MG63 (cell line): ENCODE results near the gene PKHD1. TPM values are rescaled to one million over a fixed set of nuclear protein-coding genes. Genes with fewer than 3 reads are reported as not detected.

ENCODE experiments used
- DNase-seq: peaks from one replicate; pipeline ENCODE4 v3.0.0-alpha.2; 2020
- H3K27me3 ChIP-seq: fragments of 250-450 bp; sonication (Bioruptor Pico); 2 replicates; pipeline ENCODE4 v1.5.1; 2020; ENCODE audit warnings: mild to moderate bottlenecking, moderate library complexity
- H3K36me3 ChIP-seq: fragments of 250-450 bp; sonication (Bioruptor Pico); 2 replicates; pipeline ENCODE4 v1.5.1; 2020; ENCODE audit warnings: mild to moderate bottlenecking, moderate library complexity
- H3K4me3 ChIP-seq: fragments of 250-450 bp; sonication (Bioruptor Pico); 2 replicates; pipeline ENCODE4 v1.5.1; 2020; ENCODE audit warnings: mild to moderate bottlenecking, moderate library complexity
- H3K9me3 ChIP-seq: fragments of 250-450 bp; sonication (Bioruptor Pico); 2 replicates; pipeline ENCODE4 v1.5.1; 2020; ENCODE audit warnings: mild to moderate bottlenecking, moderate library complexity
- total RNA-seq: library from RNA; depleted of rRNA; stranded (reverse); fragments of >200 nt; shearing (Covaris generic); gene quantifications from 2 replicates; pipeline ENCODE4 v1.2.3, GENCODE V29; 2014; ENCODE audit warnings: low replicate concordance

PKHD1 gene
- total RNA-seq, 1 experiment from 2014 or later: not detected

- H3K36me3 ChIP-seq: no peaks in the 10 kb centered on the region
- DNase-seq: no peak
- H3K27me3 ChIP-seq: peaks cover 79% of the 10 kb centered on the region
Measured at GRCh38 chr6:52074155-52074554, 13.3 kb downstream of the PKHD1 start.

GRCh38 chr6:52065621-52066020 is 21.8 kb downstream of the PKHD1 start:
- no peaks in the 10 kb centered on the region for H3K36me3 ChIP-seq
- peaks cover 37% of the 10 kb centered on the region for H3K27me3 ChIP-seq
- no peak for DNase-seq
- H3K4me3 ChIP-seq: no peak overlapping the region
- no peaks in the 10 kb centered on the region for H3K9me3 ChIP-seq

More at GRCh38 chr6:52074155-52074554, 13.3 kb downstream of the PKHD1 start:
- Histone ChIP-seq H3K9me3 (no peaks in the 10 kb centered on the region), H3K4me3 (no peak overlapping the region)

- peak; percentile 81 for DNase-seq
- Histone ChIP-seq H3K4me3 (no peak overlapping the region), H3K9me3 (no peaks in the 10 kb centered on the region), H3K36me3 (no peaks in the 10 kb centered on the region), H3K27me3 (peaks cover 39% of the 10 kb centered on the region)
Measured at GRCh38 chr6:52063584-52064344, 23.6 kb downstream of the PKHD1 start.

GRCh38 chr6:52061481-52061880 is 25.9 kb downstream of the PKHD1 start:
- H3K36me3 ChIP-seq: no peaks in the 10 kb centered on the region
- no peaks in the 10 kb centered on the region for H3K9me3 ChIP-seq
- H3K27me3 ChIP-seq: peaks cover 50% of the 10 kb centered on the region
- H3K4me3 ChIP-seq: no peak overlapping the region
- no peak for DNase-seq

GRCh38 chr6:52059821-52060220 is 27.6 kb downstream of the PKHD1 start:
- Histone ChIP-seq H3K36me3 (no peaks in the 10 kb centered on the region), H3K27me3 (peaks cover 66% of the 10 kb centered on the region), H3K9me3 (no peaks in the 10 kb centered on the region), H3K4me3 (no peak overlapping the region)
- DNase-seq: no peak

- Histone ChIP-seq H3K4me3 (no peak overlapping the region), H3K27me3 (peaks cover 85% of the 10 kb centered on the region), H3K36me3 (no peaks in the 10 kb centered on the region), H3K9me3 (no peaks in the 10 kb centered on the region)
- DNase-seq: no peak
Measured at GRCh38 chr6:52055451-52055850, 32.0 kb downstream of the PKHD1 start.

- H3K36me3 ChIP-seq: no peaks in the 10 kb centered on the region
Measured at GRCh38 chr6:52053038-52053695, 34.2 kb downstream of the PKHD1 start.

GRCh38 chr6:52050051-52050405 is 37.4 kb downstream of the PKHD1 start:
- no peak for DNase-seq
- Histone ChIP-seq H3K36me3 (no peaks in the 10 kb centered on the region), H3K9me3 (no peaks in the 10 kb centered on the region), H3K4me3 (no peak overlapping the region), H3K27me3 (peaks cover 68% of the 10 kb centered on the region)

More at GRCh38 chr6:52053038-52053695, 34.2 kb downstream of the PKHD1 start:
- H3K27me3 ChIP-seq: peaks cover 85% of the 10 kb centered on the region
- DNase-seq: no peak
- no peak overlapping the region for H3K4me3 ChIP-seq
- no peaks in the 10 kb centered on the region for H3K9me3 ChIP-seq

GRCh38 chr6:52049252-52050050 is 38.0 kb downstream of the PKHD1 start:
- Histone ChIP-seq H3K4me3 (no peak overlapping the region), H3K27me3 (peaks cover 69% of the 10 kb centered on the region), H3K36me3 (no peaks in the 10 kb centered on the region), H3K9me3 (no peaks in the 10 kb centered on the region)
- DNase-seq: no peak

- Histone ChIP-seq H3K27me3 (peaks cover 71% of the 10 kb centered on the region), H3K4me3 (no peak overlapping the region), H3K9me3 (no peaks in the 10 kb centered on the region), H3K36me3 (no peaks in the 10 kb centered on the region)
- peak; percentile 56 for DNase-seq
Measured at GRCh38 chr6:52046456-52046855, 41.0 kb downstream of the PKHD1 start.

- H3K36me3 ChIP-seq: no peaks in the 10 kb centered on the region
- H3K9me3 ChIP-seq: no peaks in the 10 kb centered on the region
- H3K27me3 ChIP-seq: peaks cover 61% of the 10 kb centered on the region
- no peak overlapping the region for H3K4me3 ChIP-seq
- no peak for DNase-seq
Measured at GRCh38 chr6:52045481-52045880, 41.9 kb downstream of the PKHD1 start.

GRCh38 chr6:52045033-52045432 is 42.4 kb downstream of the PKHD1 start:
- no peak for DNase-seq
- H3K9me3 ChIP-seq: no peaks in the 10 kb centered on the region
- H3K4me3 ChIP-seq: no peak overlapping the region
- H3K36me3 ChIP-seq: no peaks in the 10 kb centered on the region
- peaks cover 56% of the 10 kb centered on the region for H3K27me3 ChIP-seq

GRCh38 chr6:52042141-52042885 is 45.1 kb downstream of the PKHD1 start:
- Histone ChIP-seq H3K36me3 (no peaks in the 10 kb centered on the region), H3K9me3 (no peaks in the 10 kb centered on the region), H3K4me3 (no peak overlapping the region), H3K27me3 (peaks cover 62% of the 10 kb centered on the region)
- no peak for DNase-seq

- Histone ChIP-seq H3K4me3 (no peak overlapping the region), H3K27me3 (peaks cover 61% of the 10 kb centered on the region), H3K36me3 (no peaks in the 10 kb centered on the region), H3K9me3 (no peaks in the 10 kb centered on the region)
- DNase-seq: no peak
Measured at GRCh38 chr6:52041134-52041533, 46.3 kb downstream of the PKHD1 start.

GRCh38 chr6:52027699-52028098 is 59.7 kb downstream of the PKHD1 start:
- no peak for DNase-seq
- H3K36me3 ChIP-seq: no peaks in the 10 kb centered on the region
- peaks cover 3% of the 10 kb centered on the region for H3K9me3 ChIP-seq
- H3K27me3 ChIP-seq: peaks cover 59% of the 10 kb centered on the region
- no peak overlapping the region for H3K4me3 ChIP-seq

GRCh38 chr6:52024451-52025068 is 62.9 kb downstream of the PKHD1 start:
- no peak overlapping the region for H3K4me3 ChIP-seq
- H3K27me3 ChIP-seq: peaks cover 64% of the 10 kb centered on the region
- no peak for DNase-seq

More at GRCh38 chr6:52024451-52025068, 62.9 kb downstream of the PKHD1 start:
- Histone ChIP-seq H3K9me3 (no peaks in the 10 kb centered on the region), H3K36me3 (no peaks in the 10 kb centered on the region)
